Peyer's patch (tissue), 4 donors: ENCODE measurements around the gene ATP8A1.

ENCODE experiments used
- POLR2A ChIP-seq, 2 donors: fragments of 450-650 bp; IDR thresholded peaks; one replicate each; pipeline ENCODE4 v1.5.1; 2017; ENCODE audit warnings: antibody characterized with exemption in 2 of 2, mild to moderate bottlenecking in 2 of 2, moderate library complexity in 2 of 2
- TF ChIP-seq, protein P1 (sequence below), 6 experiments: fragments of 450-650 bp in 4 of 6; fragments of 200-600 bp in 2 of 6; sonication (generic) in 1 of 6; IDR thresholded peaks; one replicate each; pipeline ENCODE4 v1.5.1; 2017 to 2019; ENCODE audit warnings: antibody characterized with exemption in 6 of 6, mild to moderate bottlenecking in 3 of 6, moderate library complexity in 1 of 6

- TF ChIP-seq POLR2A (IDR thresholded peaks at IDR 0.05): no peak
- TF ChIP-seq, protein P1, sequence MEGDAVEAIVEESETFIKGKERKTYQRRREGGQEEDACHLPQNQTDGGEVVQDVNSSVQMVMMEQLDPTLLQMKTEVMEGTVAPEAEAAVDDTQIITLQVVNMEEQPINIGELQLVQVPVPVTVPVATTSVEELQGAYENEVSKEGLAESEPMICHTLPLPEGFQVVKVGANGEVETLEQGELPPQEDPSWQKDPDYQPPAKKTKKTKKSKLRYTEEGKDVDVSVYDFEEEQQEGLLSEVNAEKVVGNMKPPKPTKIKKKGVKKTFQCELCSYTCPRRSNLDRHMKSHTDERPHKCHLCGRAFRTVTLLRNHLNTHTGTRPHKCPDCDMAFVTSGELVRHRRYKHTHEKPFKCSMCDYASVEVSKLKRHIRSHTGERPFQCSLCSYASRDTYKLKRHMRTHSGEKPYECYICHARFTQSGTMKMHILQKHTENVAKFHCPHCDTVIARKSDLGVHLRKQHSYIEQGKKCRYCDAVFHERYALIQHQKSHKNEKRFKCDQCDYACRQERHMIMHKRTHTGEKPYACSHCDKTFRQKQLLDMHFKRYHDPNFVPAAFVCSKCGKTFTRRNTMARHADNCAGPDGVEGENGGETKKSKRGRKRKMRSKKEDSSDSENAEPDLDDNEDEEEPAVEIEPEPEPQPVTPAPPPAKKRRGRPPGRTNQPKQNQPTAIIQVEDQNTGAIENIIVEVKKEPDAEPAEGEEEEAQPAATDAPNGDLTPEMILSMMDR (IDR thresholded peaks at IDR 0.05): no peak
These were observed 293.3 kb downstream of the ATP8A1 start for GRCh38 chr4:42363614-42364013.
